ENCODE results near the gene BBS2.

The BBS2 gene

DNA sequence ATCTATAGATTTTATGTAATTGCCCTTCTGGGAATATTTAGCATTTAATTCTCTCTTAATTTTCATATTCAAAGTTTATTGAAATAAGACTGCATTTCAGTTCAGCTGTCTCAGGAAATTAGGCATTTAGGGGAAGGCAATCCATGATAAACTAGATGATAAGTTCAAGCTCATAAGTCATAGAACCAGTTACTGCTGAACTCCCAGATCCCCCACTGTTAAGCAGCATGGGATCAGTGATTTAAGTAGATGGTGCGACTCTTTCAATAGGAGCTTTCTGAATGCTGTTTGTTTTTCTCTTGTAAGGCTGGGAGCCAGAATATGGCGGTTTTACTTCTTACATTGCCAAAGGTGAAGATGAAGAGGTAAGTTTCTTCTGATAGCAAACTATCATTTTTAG, 44.6 kb downstream of the BBS2 start:
- no peak for DNase-seq

DNA sequence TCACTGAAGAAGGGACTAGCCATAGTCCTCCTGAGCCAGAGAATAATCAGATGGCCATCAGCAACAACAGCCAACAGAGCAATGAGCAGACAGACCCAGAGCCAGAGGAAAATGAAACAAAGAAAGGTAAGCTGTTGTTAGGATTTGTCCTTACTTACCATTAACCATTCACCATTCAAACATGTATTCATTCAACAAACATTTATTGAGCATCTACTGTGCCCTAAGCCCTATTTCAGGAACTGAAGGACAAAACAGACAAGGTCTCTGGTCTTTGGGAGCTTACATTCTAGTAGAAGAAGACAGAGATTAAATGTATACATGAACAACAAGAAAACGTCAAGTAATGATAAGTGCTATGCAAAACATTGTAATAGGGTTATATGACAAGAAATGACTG, 49.2 kb downstream of the BBS2 start:
- DNase-seq: no peak

DNA sequence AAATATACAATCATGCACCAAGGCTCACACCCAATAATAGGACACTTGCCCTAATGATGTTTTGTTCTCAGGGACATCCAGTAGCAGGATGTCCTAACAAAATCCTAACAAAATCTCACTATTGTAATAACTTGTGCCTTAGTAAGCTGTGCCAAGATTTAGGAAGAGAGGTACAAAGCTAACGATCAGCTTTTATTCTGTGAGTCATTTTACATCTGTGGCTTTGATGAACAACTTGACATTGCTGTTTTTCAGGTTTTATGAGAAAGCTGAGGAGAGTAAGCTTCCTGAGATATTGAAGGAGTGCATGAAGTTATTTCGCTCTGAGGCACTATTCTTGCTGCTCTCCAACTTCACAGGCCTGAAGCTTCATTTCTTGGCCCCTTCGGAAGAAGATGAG, 49.6 kb downstream of the BBS2 start:
- DNase-seq: no peak

DNA sequence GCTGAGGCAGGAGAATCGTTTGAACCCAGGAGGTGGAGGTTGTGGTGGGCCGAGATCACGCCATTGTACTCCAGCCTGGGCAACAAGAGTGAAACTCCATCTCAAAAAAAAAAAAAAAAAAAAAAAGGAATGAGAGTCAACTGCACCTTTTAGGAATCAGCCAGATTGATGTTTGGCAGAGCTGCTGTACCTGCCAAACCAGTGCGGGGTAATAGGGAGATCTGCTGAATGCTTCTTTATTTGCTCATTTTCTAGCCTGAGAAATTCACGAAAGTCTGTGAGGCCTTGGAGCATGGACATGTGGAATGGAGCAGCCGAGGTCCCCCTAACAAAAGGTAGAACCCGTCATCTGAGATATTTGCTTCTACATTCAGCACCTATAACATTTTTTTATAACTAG, 50.1 kb downstream of the BBS2 start:
- no peak for DNase-seq

DNA sequence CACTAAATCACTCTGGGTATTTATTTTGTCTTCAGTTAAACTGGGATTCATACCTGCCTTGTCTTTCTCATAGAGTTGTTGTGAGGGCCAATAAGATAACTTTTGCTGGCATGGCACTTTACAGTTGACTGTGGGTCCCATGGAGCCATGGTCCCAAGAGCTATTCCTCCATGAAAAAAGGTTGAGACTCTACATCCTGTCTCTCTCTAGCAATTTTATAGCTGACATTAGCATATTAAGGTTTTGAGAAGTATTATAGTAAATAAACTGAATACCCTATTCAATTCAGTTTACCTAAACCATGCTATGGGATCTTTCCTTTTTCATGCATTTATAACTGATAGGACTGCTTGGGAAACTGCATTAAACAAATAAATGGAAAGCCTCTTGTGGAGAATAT, 51.0 kb downstream of the BBS2 start:
- DNase-seq: no peak

DNA sequence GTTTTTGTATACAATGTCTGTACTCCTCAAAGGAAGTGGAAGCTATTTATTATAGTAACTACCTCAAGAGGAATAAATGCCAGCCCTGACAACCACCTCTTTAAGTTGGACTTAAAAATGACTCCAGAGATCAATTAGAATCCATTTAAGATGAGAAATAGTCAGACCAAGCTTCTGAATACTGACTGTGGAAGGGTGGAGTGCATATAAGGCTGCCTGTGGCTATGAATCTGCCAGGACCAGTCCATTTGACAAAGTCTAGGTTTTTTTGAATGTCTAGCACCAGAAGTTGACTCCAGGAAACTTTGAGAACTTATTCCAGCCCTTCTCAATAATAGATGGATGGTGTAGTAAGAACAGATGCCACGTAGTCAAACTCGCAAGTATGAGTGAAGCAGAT, 53.5 kb downstream of the BBS2 start:
- no peak for DNase-seq

DNA sequence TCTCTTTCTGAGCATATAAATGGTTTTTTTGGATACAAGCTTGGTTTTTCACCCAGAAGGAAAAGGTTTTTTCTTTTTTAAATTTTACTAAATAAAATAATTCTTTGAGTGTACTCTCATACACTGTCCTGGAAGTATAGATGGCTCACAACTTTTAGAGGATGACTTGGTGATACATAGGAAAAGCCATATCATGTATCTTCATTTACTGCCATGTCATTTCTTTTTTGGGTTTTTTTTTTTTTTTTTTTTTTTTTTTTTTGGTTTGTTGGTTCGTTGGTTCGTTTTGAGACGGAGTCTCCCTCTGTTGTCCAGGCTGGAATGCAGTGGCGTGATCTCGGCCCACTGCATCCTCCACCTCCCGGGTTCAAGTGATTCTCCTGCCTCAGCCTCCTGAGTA, 56.7 kb downstream of the BBS2 start:
- no peak for DNase-seq

DNA sequence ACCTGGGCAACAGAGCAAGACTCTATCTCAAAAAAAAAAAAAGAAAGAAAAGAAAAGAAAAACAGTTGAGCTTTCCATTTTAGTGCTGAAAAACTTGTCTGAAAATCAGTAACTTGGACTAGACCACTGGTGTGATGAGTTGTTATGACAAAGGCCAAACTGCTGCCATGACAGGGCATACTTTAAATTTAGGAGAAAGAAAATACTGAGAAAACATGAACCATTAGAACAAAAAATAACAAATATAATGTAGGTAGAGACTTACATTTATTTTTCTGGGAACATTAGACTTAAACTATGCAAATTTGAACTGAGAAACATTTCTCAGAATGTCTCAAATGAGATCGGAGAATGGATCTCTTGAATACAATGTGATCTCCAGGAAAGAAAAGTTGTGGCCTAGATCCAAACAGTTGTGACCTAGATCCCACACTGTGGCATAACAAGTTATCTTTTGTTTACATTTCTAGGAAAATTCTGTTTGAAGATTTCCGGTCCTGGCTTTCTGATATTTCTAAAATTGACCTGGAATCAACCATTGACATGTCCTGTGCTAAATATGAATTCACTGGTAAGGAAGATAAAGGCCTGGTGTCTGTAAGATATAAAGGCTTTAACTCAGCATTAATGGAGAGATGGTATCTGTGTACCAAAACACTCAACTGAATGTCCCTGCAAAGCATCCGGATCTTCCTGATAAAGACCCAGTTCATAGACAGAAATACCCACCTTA, 57.6 kb downstream of the BBS2 start:
- no peak for DNase-seq

DNA sequence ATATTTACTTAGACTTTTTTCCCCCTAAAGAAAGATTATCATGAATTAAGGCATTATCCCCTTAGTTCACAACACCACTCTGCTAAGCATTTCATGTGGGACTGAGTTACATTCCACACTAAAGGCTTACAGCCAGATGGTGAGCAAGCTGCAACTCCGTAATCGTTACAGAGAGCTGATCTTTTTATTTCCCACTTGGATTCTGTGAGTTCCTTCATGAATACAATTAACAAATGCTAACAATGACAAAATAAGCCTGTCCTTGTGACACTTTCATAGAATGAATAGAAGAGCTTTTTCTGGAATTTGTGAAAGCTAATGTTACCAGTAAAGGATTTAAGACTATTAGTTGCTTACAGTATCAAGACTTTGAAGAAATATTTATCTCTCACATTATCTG, 59.7 kb downstream of the BBS2 start:
- DNase-seq: no peak

DNA sequence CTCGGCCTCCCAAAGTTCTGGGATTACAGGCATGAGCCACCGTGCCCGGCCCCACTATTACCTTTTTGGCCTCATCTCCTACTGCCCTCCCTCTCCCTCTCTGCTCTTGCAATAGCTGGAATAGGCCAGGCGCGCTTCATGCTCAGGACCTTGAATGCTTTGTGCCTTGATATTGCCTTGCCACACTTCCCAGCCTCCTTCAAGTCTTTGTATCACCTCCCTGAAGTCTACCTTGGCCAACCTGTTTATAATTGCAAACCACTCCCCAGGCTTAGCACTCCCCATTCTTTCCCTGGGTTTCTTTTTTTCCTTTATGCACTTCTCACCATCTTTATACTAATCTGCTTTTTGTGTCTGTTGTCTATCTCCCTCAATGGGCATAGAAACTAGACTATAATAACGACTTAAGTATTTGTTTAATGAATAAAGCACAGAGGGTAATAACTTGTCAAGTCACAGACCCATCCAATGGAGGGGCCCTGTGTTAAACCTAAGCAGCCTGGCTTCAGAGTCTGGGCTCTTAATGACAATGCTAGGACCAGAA, 61.8 kb downstream of the BBS2 start:
- no peak for DNase-seq

DNA sequence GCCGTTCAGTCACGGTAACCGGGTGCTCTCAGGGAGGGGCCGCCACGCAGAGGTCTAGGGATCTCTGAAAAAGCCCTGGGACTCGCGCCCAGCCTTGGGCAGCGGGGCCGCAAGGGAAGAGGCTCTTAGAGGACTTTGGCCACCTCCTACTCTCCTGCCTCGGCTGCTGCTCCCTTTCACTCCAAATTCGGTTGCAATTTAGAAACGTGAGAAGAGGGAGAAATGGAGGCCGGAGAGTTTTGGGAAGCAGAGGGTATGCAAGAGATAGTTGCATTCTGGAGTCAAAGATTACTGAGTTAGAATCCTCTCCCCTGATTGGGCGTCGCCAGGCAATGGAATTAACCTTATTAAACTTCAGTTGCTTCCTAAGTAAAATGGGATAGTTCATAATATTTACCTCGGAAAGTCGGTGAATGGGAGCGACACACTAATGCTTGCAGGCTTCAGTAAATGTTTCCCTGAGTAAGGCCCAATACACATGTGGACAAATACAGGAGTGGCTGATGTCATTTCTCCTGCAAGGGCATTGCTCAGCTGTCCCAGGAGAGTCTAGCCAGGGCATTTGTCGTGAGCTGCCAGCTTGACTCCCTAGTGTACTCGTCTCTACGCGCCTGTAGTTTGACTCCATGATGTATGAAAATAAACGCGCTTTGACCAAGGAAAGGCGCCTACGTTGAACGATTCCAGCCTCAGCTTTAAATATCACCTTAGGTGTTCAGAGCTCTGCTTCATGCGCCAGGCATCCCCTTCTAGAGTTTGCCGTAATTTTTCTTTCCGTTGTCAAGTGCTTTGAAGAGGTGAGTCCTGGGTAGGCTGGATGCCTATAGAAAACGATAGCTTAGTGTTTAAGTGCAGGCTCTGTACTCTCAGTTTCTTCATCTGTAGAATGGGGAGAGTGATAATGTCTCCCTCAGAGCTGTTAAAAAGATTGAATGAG, 67.8 kb downstream of the BBS2 start:
- DNase-seq: peak; percentile 66

DNA sequence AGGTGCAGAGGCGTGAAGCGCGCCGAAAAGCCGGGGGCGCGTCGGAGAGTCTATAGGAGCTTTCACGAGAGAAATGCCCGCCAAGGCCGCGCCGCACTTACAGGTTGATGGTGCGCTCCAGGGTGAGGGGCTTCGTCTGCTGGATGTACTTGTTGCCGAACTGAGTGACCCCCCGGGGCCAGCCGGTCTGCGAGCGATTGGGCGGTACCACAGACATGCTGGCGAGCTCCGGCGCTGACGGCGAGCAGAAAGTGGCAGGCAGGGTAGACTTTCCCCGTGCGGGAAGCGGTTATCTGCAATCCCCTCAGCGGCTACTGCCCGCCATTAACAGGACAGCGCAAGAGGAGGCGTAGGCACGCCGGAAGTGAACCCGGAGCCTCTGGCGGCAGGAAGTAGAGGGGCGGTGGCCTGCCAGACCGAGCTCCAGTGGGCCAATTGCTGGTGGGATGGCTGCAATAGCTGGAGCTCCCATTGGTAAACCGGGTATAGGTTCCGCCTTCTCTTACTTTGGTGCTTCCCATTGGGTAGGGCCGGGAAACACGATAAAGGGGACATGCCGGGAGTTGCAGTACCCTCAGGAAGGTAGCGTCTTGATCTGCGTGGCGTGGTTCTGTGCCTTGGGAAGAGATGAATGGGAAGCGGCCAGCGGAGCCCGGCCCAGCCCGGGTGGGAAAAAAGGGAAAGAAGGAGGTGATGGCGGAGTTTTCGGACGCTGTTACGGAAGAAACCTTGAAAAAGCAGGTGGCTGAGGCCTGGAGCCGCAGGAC, 68.7 kb downstream of the BBS2 start, which contains the start of the genes NUDT21 and OGFOD1:
NUDT21 (minus strand) TSS at position 347 of the 767 bp plus-strand sequence; CDS start at position 217, 130 bp downstream.
OGFOD1 (plus strand) TSS at position 569 of the 767 bp plus-strand sequence; CDS start at position 628, 59 bp downstream.
- DNase-seq: peak; percentile 99

DNA sequence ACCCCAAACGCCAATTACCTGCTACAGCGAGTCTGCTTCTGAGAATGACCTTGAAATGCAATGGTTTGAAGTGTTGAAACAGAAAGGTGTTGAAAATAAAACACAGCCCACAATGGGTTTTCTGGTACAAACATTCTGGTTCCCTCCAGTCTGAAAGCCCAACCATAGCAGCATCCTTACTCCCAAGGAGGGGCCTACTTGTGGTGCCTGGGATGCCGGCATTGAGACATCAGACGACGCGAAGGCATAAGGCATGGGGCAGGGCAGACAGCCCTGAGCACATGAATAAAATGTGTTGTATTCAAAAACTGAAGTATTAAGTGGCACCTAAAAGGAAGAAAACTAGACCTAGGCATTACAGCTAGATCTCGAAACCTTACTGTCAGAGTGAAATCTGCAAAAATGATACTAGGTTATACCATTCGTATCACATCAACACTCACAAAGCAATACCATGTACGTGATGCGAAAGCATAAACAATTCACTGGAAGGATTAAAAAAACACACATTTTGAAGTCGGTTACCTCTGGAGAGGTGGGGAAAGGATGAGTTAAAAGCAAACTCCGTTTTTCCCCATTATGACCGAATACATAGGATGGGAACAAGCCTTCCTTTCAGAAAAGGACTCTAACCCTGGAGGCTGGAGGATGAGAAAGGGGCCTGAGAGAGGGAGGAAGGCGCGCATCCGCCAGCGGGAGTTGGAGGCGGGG, 69.4 kb downstream of the BBS2 start:
- peak; percentile 7 for DNase-seq

DNA sequence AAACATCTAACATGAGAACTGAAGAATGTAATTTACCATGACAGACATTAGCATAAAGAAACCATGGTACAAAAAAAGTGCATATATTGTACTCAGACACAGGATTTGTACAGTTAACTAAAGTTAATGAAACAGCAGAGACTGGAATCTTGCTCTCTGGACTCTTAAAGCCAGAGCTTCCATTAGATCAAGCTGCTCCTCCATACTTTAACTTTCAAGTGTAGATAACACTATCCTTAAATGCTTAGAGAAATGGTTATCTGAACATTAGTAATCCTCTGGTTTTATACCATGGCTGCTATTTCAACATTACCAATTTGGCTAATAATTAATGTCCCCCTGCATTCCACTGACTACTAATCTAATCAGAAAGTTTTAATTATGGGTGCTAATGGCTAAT, 71.8 kb downstream of the BBS2 start:
- DNase-seq: no peak

DNA sequence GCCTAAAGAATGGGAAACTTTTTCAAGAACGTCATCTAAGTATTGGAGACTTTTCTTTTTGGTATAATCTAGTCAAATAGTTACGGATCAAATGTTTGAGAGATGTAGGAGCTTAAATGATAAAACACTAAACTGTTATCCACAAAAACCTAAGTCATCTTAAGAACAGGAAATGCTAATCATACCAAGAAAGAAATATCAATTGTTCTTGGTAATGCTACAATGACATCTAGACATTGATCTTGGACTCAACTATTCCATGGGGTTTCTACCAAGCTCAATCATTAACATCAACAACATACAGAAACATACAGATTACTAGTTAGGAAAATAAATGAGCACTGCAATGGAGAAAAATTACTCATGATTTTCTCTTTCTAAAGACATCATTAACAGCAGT, 72.5 kb downstream of the BBS2 start:
- no peak for DNase-seq

DNA sequence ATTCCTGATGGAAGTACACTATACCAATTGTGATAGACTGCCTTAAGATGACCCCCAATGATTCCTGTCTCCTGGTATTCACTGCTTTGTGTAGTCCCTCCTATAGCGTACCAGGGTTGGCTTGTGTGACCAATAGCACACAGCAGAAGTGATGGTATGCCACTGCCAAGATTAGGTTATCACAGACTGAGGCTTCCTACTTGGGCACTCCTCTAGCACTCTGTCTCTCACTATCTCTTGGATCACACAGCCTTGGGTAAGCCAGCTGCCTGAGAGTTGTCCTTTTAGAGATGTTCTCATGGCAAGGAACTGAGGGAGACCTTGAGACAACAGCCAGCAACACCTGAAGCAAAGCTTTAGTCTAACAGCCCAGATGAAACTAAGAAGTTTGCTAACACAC, 81.8 kb downstream of the BBS2 start:
- no peak for DNase-seq

DNA sequence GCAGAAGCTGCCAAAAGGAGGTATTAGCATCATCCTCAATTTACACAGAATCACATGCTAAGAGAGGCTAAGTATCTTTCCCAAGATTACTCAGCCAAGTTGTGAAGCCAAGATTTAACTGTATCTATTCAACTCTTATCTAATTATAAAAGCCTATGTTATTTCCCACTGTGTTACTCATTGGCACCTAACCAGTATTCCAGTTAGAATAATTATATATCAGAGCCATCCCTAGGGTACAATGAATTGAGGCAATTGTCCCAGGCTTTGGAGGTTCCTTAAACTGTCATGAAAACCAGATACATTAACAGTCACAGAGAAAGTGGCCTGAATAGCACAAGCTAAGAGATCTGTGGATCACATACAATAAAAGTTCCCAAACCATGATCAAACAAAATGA, 83.6 kb downstream of the BBS2 start:
- DNase-seq: no peak
